ENCODE data around the gene MZF1. TPM values are rescaled to one million over a fixed set of nuclear protein-coding genes. Genes with fewer than 3 reads are reported as not detected.

MZF1 gene
- polyA plus RNA-seq, 4 donors: 17.5 to 64.0 (median 30.8) TPM

- H3K4me1 ChIP-seq (ENCODE audit: control insufficient read depth in 3 of 3, insufficient read depth in 2 of 3, low read depth in 1 of 3, low read length in 2 of 3): peaks cover 2 to 15% (median 5%) of the 10 kb centered on the region in 3 donors
- H3K4me3 ChIP-seq (ENCODE audit: low read depth in 1 of 3, low read length in 3 of 3): peak overlapping the region; percentile 49 to 66 (median 63)
- H3K36me3 ChIP-seq (ENCODE audit: control insufficient read depth in 3 of 3, insufficient read depth in 2 of 3, low read depth in 1 of 3, low read length in 3 of 3): peaks cover 0 to 37% (median 3%) of the 10 kb centered on the region in 3 donors
- H3K9me3 ChIP-seq (ENCODE audit: control insufficient read depth in 2 of 2, insufficient read depth in 1 of 2, low read depth in 1 of 2, low read length in 1 of 2): no peaks in the 10 kb centered on the region
- H3K27me3 ChIP-seq (ENCODE audit: control insufficient read depth in 3 of 3, insufficient read depth in 3 of 3, low read length in 3 of 3): no peaks in the 10 kb centered on the region
- 43 to 55% (median 51%) methylated on average over 20 to 24 of the region's 24 CpGs for WGBS, 3 donors
- DNase-seq (no peak), FAIRE-seq (no peak)
- peak overlapping the region; percentile 86 to 98 (median 95) for H3K27ac ChIP-seq (ENCODE audit: low read depth in 1 of 3, low read length in 2 of 3)
These were observed 913 bp downstream of the MZF1 start for GRCh38 chr19:58572026-58572817.

GRCh38 chr19:58571575-58571947 lies 1.6 kb downstream of the MZF1 start:
- no peak overlapping the region for H3K27ac ChIP-seq (ENCODE audit: low read depth in 1 of 3, low read length in 2 of 3)
- no peaks in the 10 kb centered on the region for H3K27me3 ChIP-seq (ENCODE audit: control insufficient read depth in 3 of 3, insufficient read depth in 3 of 3, low read length in 3 of 3)
- no peak overlapping the region for H3K4me3 ChIP-seq (ENCODE audit: low read depth in 1 of 3, low read length in 3 of 3)
- no peaks in the 10 kb centered on the region for H3K9me3 ChIP-seq (ENCODE audit: control insufficient read depth in 2 of 2, insufficient read depth in 1 of 2, low read depth in 1 of 2, low read length in 1 of 2)
- DNase-seq: no peak
- FAIRE-seq: no peak
- 95 to 97% (median 96%) methylated on average over 8 of the region's 8 CpGs for WGBS, 3 donors
- peaks cover 2 to 15% (median 5%) of the 10 kb centered on the region in 3 donors for H3K4me1 ChIP-seq (ENCODE audit: control insufficient read depth in 3 of 3, insufficient read depth in 2 of 3, low read depth in 1 of 3, low read length in 2 of 3)
- peaks cover 0 to 44% (median 3%) of the 10 kb centered on the region in 3 donors for H3K36me3 ChIP-seq (ENCODE audit: control insufficient read depth in 3 of 3, insufficient read depth in 2 of 3, low read depth in 1 of 3, low read length in 3 of 3)

- no peaks in the 10 kb centered on the region for H3K27me3 ChIP-seq (ENCODE audit: control insufficient read depth in 3 of 3, insufficient read depth in 3 of 3, low read length in 3 of 3)
- FAIRE-seq (no peak), DNase-seq (no peak)
- H3K4me1 ChIP-seq (ENCODE audit: control insufficient read depth in 3 of 3, insufficient read depth in 2 of 3, low read depth in 1 of 3, low read length in 2 of 3): peaks cover 2 to 15% (median 5%) of the 10 kb centered on the region in 3 donors
- H3K36me3 ChIP-seq (ENCODE audit: control insufficient read depth in 3 of 3, insufficient read depth in 2 of 3, low read depth in 1 of 3, low read length in 3 of 3): peaks cover 0 to 45% (median 3%) of the 10 kb centered on the region in 3 donors
- no peak overlapping the region for H3K4me3 ChIP-seq (ENCODE audit: low read depth in 1 of 3, low read length in 3 of 3)
- H3K27ac ChIP-seq (ENCODE audit: low read depth in 1 of 3, low read length in 2 of 3): no peak overlapping the region
- 92 to 94% (median 93%) methylated on average over 25 of the region's 25 CpGs for WGBS, 3 donors
- no peaks in the 10 kb centered on the region for H3K9me3 ChIP-seq (ENCODE audit: control insufficient read depth in 2 of 2, insufficient read depth in 1 of 2, low read depth in 1 of 2, low read length in 1 of 2)
These were observed 2.2 kb downstream of the MZF1 start for GRCh38 chr19:58570770-58571574.

- WGBS, 3 donors: 80 to 88% (median 87%) methylated on average over 8 of the region's 8 CpGs
- DNase-seq: no peak
- no peak for FAIRE-seq
- Histone ChIP-seq H3K4me1 (ENCODE audit: control insufficient read depth in 3 of 3, insufficient read depth in 2 of 3, low read depth in 1 of 3, low read length in 2 of 3) (peaks cover 2 to 15% (median 5%) of the 10 kb centered on the region in 3 donors), H3K36me3 (ENCODE audit: control insufficient read depth in 3 of 3, insufficient read depth in 2 of 3, low read depth in 1 of 3, low read length in 3 of 3) (peaks cover 0 to 45% (median 3%) of the 10 kb centered on the region in 3 donors), H3K27me3 (ENCODE audit: control insufficient read depth in 3 of 3, insufficient read depth in 3 of 3, low read length in 3 of 3) (no peaks in the 10 kb centered on the region), H3K4me3 (ENCODE audit: low read depth in 1 of 3, low read length in 3 of 3) (no peak overlapping the region), H3K27ac (ENCODE audit: low read depth in 1 of 3, low read length in 2 of 3) (no peak overlapping the region), H3K9me3 (ENCODE audit: control insufficient read depth in 2 of 2, insufficient read depth in 1 of 2, low read depth in 1 of 2, low read length in 1 of 2) (no peaks in the 10 kb centered on the region)
These were observed 3.0 kb downstream of the MZF1 start for GRCh38 chr19:58569943-58570670.

- 94 to 95% (median 95%) methylated on average over 6 of the region's 6 CpGs for WGBS, 3 donors
- H3K27ac ChIP-seq (ENCODE audit: low read depth in 1 of 3, low read length in 2 of 3): no peak overlapping the region
- DNase-seq (no peak), FAIRE-seq (no peak)
- peaks cover 0 to 45% (median 3%) of the 10 kb centered on the region in 3 donors for H3K36me3 ChIP-seq (ENCODE audit: control insufficient read depth in 3 of 3, insufficient read depth in 2 of 3, low read depth in 1 of 3, low read length in 3 of 3)
- no peaks in the 10 kb centered on the region for H3K9me3 ChIP-seq (ENCODE audit: control insufficient read depth in 2 of 2, insufficient read depth in 1 of 2, low read depth in 1 of 2, low read length in 1 of 2)
- no peak overlapping the region for H3K4me3 ChIP-seq (ENCODE audit: low read depth in 1 of 3, low read length in 3 of 3)
- peaks cover 2 to 15% (median 5%) of the 10 kb centered on the region in 3 donors for H3K4me1 ChIP-seq (ENCODE audit: control insufficient read depth in 3 of 3, insufficient read depth in 2 of 3, low read depth in 1 of 3, low read length in 2 of 3)
- no peaks in the 10 kb centered on the region for H3K27me3 ChIP-seq (ENCODE audit: control insufficient read depth in 3 of 3, insufficient read depth in 3 of 3, low read length in 3 of 3)
These were observed 3.8 kb downstream of the MZF1 start for GRCh38 chr19:58569191-58569942.

GRCh38 chr19:58568453-58569130 lies 4.5 kb downstream of the MZF1 start:
- H3K4me3 ChIP-seq (ENCODE audit: low read depth in 1 of 3, low read length in 3 of 3): no peak overlapping the region
- H3K9me3 ChIP-seq (ENCODE audit: control insufficient read depth in 2 of 2, insufficient read depth in 1 of 2, low read depth in 1 of 2, low read length in 1 of 2): no peaks in the 10 kb centered on the region
- peaks cover 0 to 2% (median 0%) of the 10 kb centered on the region in 3 donors for H3K27me3 ChIP-seq (ENCODE audit: control insufficient read depth in 3 of 3, insufficient read depth in 3 of 3, low read length in 3 of 3)
- FAIRE-seq (no peak), DNase-seq (no peak)
- H3K4me1 ChIP-seq (ENCODE audit: control insufficient read depth in 3 of 3, insufficient read depth in 2 of 3, low read depth in 1 of 3, low read length in 2 of 3): peaks cover 0 to 9% (median 5%) of the 10 kb centered on the region in 3 donors
- WGBS, 3 donors: 95 to 99% (median 95%) methylated on average over 4 of the region's 4 CpGs
- peaks cover 0 to 45% (median 3%) of the 10 kb centered on the region in 3 donors for H3K36me3 ChIP-seq (ENCODE audit: control insufficient read depth in 3 of 3, insufficient read depth in 2 of 3, low read depth in 1 of 3, low read length in 3 of 3)
- no peak overlapping the region for H3K27ac ChIP-seq (ENCODE audit: low read depth in 1 of 3, low read length in 2 of 3)

- Histone ChIP-seq H3K27me3 (ENCODE audit: control insufficient read depth in 3 of 3, insufficient read depth in 3 of 3, low read length in 3 of 3) (peaks cover 0 to 10% (median 0%) of the 10 kb centered on the region in 3 donors), H3K36me3 (ENCODE audit: control insufficient read depth in 3 of 3, insufficient read depth in 2 of 3, low read depth in 1 of 3, low read length in 3 of 3) (peaks cover 0 to 45% (median 3%) of the 10 kb centered on the region in 3 donors), H3K4me3 (ENCODE audit: low read depth in 1 of 3, low read length in 3 of 3) (no peak overlapping the region), H3K4me1 (ENCODE audit: control insufficient read depth in 3 of 3, insufficient read depth in 2 of 3, low read depth in 1 of 3, low read length in 2 of 3) (peaks cover 1 to 6% (median 6%) of the 10 kb centered on the region in 3 donors), H3K9me3 (ENCODE audit: control insufficient read depth in 2 of 2, insufficient read depth in 1 of 2, low read depth in 1 of 2, low read length in 1 of 2) (no peaks in the 10 kb centered on the region), H3K27ac (ENCODE audit: low read depth in 1 of 3, low read length in 2 of 3) (no peak overlapping the region)
- WGBS, 3 donors: 95 to 97% (median 96%) methylated on average over 5 of the region's 5 CpGs
- DNase-seq: no peak
- FAIRE-seq: no peak
These were observed 6.1 kb downstream of the MZF1 start for GRCh38 chr19:58566989-58567388.
